GM20431 (cell line): ENCODE data around the gene FUT1.
"Not testable (repeated sequence)": the region's sequence is repeated elsewhere in the genome, so short reads cannot be mapped to it uniquely, and the experiment has no call there.

Source experiments
- in situ Hi-C: fragments of 300-500 bp; cut with MseI, MboI; formaldehyde crosslinking; loops from one replicate; pipeline ENCODE4 v1.15.0; 2020; ENCODE audit warnings: low sequenced_read_pairs; ENCODE audit not compliant: unreplicated experiment

The FUT1 gene

GRCh38 chr19:48770266-48770665 lies 17.8 kb upstream of the FUT1 start:
- in situ Hi-C loops: no loop called here

- in situ Hi-C loops: no loop called here
Measured at GRCh38 chr19:48768994-48769713, 16.7 kb upstream of the FUT1 start.

- in situ Hi-C loops: not testable (repeated sequence)
Measured at GRCh38 chr19:48768171-48768753, 15.8 kb upstream of the FUT1 start.

- in situ Hi-C loops: not testable (repeated sequence)
Measured at GRCh38 chr19:48765816-48766215, 13.4 kb upstream of the FUT1 start.

GRCh38 chr19:48760504-48761205 lies 8.2 kb upstream of the FUT1 start:
- in situ Hi-C loops: no loop called here

GRCh38 chr19:48757741-48758144 lies 5.3 kb upstream of the FUT1 start:
- in situ Hi-C loops: no loop called here

- in situ Hi-C loops: no loop called here
Measured at GRCh38 chr19:48757089-48757675, 4.7 kb upstream of the FUT1 start.

GRCh38 chr19:48756686-48757085 lies 4.2 kb upstream of the FUT1 start:
- in situ Hi-C loops: no loop called here

GRCh38 chr19:48756212-48756611 lies 3.8 kb upstream of the FUT1 start:
- in situ Hi-C loops: no loop called here

GRCh38 chr19:48755787-48756186 lies 3.3 kb upstream of the FUT1 start:
- in situ Hi-C loops: no loop called here

GRCh38 chr19:48755084-48755641 lies 2.7 kb upstream of the FUT1 start, which contains the start of gene FGF21:
FGF21 (plus strand) TSS chr19:48755524; CDS start chr19:48756237, 713 bp downstream.
- in situ Hi-C loops: no loop called here

- in situ Hi-C loops: no loop called here
Measured at GRCh38 chr19:48751845-48752495, 471 bp downstream of the FUT1 start.

GRCh38 chr19:48750771-48751504 lies 1.5 kb downstream of the FUT1 start:
- in situ Hi-C loops: no loop called here

GRCh38 chr19:48750351-48750750 lies 2.1 kb downstream of the FUT1 start:
- in situ Hi-C loops: no loop called here

- in situ Hi-C loops: no loop called here
Measured at GRCh38 chr19:48749571-48750198, 2.8 kb downstream of the FUT1 start.

- in situ Hi-C loops: no loop called here
Measured at GRCh38 chr19:48746738-48747575, 5.5 kb downstream of the FUT1 start, which contains the start of gene IZUMO1. IZUMO1 (minus strand) TSS chr19:48746909; CDS start chr19:48745859, 1,050 bp downstream.

GRCh38 chr19:48746110-48746509 lies 6.3 kb downstream of the FUT1 start:
- in situ Hi-C loops: no loop called here
